ENCODE results near the gene UBE2K.

DNA sequence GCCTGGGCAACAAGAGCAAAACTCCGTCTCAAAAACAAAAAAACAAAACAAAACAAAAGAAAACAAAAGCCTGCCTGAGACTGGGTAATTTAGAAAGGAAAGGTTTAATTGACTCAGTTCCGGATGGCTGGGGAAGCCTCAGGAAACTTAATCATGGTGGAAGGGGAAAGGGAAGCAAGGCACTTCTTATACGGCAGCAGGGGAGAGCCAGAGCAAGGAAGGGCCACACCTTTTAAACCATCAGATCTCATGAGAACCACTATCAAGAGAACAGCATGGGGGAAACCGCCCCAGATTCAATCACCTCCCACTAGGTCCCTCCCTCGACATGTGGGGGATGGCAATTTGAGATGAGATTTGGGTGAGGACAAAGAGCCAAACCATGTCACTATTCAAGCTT is 122.2 kb downstream of the UBE2K start:
- TF ChIP-seq, protein P1, sequence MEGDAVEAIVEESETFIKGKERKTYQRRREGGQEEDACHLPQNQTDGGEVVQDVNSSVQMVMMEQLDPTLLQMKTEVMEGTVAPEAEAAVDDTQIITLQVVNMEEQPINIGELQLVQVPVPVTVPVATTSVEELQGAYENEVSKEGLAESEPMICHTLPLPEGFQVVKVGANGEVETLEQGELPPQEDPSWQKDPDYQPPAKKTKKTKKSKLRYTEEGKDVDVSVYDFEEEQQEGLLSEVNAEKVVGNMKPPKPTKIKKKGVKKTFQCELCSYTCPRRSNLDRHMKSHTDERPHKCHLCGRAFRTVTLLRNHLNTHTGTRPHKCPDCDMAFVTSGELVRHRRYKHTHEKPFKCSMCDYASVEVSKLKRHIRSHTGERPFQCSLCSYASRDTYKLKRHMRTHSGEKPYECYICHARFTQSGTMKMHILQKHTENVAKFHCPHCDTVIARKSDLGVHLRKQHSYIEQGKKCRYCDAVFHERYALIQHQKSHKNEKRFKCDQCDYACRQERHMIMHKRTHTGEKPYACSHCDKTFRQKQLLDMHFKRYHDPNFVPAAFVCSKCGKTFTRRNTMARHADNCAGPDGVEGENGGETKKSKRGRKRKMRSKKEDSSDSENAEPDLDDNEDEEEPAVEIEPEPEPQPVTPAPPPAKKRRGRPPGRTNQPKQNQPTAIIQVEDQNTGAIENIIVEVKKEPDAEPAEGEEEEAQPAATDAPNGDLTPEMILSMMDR (tag by site-specific recombination; IDR thresholded peaks at IDR 0.05), result no peak
- no peak for TF ChIP-seq ZSCAN30 (tag by site-specific recombination; IDR thresholded peaks at IDR 0.05)
- no peak for TF ChIP-seq GLI2 (tag by site-specific recombination; IDR thresholded peaks at IDR 0.05; ENCODE audit: borderline replicate concordance, low read depth)
- TF ChIP-seq ZBTB49 (tag by site-specific recombination; IDR thresholded peaks at IDR 0.05; ENCODE audit: low read depth), result no peak
- TF ChIP-seq, protein P2, sequence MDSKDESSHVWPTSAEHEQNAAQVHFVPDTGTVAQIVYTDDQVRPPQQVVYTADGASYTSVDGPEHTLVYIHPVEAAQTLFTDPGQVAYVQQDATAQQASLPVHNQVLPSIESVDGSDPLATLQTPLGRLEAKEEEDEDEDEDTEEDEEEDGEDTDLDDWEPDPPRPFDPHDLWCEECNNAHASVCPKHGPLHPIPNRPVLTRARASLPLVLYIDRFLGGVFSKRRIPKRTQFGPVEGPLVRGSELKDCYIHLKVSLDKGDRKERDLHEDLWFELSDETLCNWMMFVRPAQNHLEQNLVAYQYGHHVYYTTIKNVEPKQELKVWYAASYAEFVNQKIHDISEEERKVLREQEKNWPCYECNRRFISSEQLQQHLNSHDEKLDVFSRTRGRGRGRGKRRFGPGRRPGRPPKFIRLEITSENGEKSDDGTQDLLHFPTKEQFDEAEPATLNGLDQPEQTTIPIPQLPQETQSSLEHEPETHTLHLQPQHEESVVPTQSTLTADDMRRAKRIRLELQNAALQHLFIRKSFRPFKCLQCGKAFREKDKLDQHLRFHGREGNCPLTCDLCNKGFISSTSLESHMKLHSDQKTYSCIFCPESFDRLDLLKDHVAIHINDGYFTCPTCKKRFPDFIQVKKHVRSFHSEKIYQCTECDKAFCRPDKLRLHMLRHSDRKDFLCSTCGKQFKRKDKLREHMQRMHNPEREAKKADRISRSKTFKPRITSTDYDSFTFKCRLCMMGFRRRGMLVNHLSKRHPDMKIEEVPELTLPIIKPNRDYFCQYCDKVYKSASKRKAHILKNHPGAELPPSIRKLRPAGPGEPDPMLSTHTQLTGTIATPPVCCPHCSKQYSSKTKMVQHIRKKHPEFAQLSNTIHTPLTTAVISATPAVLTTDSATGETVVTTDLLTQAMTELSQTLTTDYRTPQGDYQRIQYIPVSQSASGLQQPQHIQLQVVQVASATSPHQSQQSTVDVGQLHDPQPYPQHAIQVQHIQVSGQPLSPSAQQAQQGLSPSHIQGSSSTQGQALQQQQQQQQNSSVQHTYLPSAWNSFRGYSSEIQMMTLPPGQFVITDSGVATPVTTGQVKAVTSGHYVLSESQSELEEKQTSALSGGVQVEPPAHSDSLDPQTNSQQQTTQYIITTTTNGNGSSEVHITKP (tag by site-specific recombination; IDR thresholded peaks at IDR 0.05), result no peak
- no peak for TF ChIP-seq ZNF843 (tag by site-specific recombination; IDR thresholded peaks at IDR 0.05)
- TF ChIP-seq YY1 (tag by site-specific recombination; IDR thresholded peaks at IDR 0.05), result no peak
- TF ChIP-seq ATF2 (tag by site-specific recombination; IDR thresholded peaks at IDR 0.05; ENCODE audit: low read depth), result no peak
- no peak for TF ChIP-seq OVOL3 (tag by site-specific recombination; IDR thresholded peaks at IDR 0.05)
- TF ChIP-seq SALL2 (tag by site-specific recombination; IDR thresholded peaks at IDR 0.05; ENCODE audit: borderline replicate concordance), result no peak
- TF ChIP-seq ZNF558 (tag by site-specific recombination; IDR thresholded peaks at IDR 0.05), result no peak
- no peak for TF ChIP-seq MYNN (tag by site-specific recombination; IDR thresholded peaks at IDR 0.05; ENCODE audit: borderline replicate concordance)

Data from HEK293 (cell line).